ENCODE results near the gene SRRM5.

The SRRM5 gene

DNA sequence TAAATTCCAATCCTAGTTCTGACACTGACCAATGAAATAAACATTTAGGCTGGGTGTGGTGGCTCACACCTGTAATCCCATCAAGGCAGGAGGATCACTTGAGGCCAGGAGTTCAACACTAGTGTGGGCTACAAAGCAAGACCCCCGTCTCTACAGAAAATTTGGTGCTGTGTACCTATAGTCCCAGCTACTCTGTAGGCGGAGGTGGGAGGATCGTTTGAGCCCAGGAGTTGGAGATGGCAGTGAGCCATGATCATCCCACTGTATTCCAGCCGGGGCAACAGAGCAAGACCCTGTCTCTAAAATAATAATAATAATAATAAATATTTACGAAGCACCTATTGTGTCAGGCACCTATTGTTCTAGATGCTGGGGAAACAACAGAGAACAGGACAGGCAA, 22.6 kb upstream of the SRRM5 start:
- Histone ChIP-seq H3K9me3 (ENCODE audit: control insufficient read depth, low read length) (no peaks in the 10 kb centered on the region), H3K4me3 (ENCODE audit: low read depth, low read length) (no peak overlapping the region), H3K27me3 (ENCODE audit: control insufficient read depth, insufficient read depth, low read length) (no peaks in the 10 kb centered on the region), H3K9ac (no peak overlapping the region), H3K4me1 (peaks cover 17% of the 10 kb centered on the region), H3K79me2 (peaks cover 7% of the 10 kb centered on the region), H3K27ac (no peak overlapping the region), H2AFZ (no peak overlapping the region), H3K4me2 (ENCODE audit: low read length) (no peak overlapping the region), H3K36me3 (ENCODE audit: control insufficient read depth, insufficient read depth, low read length) (no peaks in the 10 kb centered on the region)
- TF ChIP-seq CTCF (IDR thresholded peaks at IDR 0.05), result no peak

DNA sequence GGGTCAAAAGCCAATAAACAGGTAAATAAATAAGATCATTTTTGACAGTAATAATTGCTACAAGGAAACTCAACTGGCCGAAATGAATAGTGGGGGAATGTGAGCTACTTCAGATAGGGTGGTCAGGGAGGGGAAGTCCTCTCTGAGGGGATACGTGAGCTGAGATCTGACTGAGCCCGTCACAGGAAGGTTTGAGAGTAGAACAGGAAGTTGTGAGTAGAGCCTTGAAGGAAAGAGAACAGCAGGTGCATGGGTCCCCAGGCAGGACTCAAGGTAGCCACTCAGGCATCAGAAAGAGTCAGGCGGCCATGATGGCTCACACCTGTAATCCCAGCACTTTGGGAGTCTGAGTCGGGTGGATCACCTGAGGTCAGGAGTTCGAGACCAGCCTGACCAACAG, 22.2 kb upstream of the SRRM5 start:
- H3K9me3 ChIP-seq (ENCODE audit: control insufficient read depth, low read length), result no peaks in the 10 kb centered on the region
- H3K79me2 ChIP-seq, result peaks cover 8% of the 10 kb centered on the region
- no peak overlapping the region for H3K4me3 ChIP-seq (ENCODE audit: low read depth, low read length)
- no peaks in the 10 kb centered on the region for H3K27me3 ChIP-seq (ENCODE audit: control insufficient read depth, insufficient read depth, low read length)
- peaks cover 17% of the 10 kb centered on the region for H3K4me1 ChIP-seq
- no peak overlapping the region for H3K4me2 ChIP-seq (ENCODE audit: low read length)
- H2AFZ ChIP-seq, result no peak overlapping the region
- no peaks in the 10 kb centered on the region for H3K36me3 ChIP-seq (ENCODE audit: control insufficient read depth, insufficient read depth, low read length)
- no peak for TF ChIP-seq CTCF (IDR thresholded peaks at IDR 0.05)
- H3K9ac ChIP-seq, result no peak overlapping the region
- H3K27ac ChIP-seq, result no peak overlapping the region

DNA sequence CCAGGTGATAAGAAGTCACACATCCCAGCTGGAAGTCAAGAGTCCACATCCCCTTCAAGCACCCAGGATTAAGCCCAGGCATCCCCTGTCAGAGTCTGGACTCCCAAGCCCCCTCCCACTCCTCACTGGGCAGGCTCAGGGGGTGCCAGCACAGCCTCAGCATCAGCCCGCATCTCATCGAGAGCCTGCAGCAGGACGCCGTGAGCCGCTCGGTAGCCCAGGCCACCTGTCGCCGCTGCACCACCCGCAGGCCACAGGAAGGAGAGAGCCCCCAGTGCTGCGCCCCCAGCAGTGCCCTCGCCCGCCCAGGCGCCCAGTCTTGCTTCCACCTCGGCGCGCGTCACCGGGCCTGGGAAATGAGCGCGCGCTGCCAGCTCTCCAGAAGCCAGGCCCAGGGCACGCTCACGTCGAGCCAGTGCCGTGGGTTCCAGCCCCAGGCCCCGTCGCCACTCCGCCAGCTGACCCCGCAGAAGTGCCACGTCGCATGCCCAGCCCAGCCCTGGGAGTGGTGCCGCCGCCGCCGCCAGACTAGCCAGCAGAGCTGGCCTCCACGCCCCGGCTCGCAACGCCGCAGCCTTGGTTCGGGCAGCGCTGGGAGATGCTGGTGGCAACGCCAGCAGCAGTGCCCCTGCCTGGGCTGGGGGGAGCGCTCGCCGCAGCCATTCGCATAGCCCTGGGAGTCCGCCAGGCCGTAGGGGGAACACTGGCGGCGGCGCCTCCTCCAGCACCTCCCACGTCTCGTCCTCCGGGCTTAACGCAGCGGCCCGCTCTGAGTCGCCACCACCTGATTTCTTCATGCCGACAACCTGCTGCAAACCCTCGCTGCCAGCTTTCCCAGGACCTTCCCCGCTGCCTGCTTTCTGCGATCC, 19.8 kb upstream of the SRRM5 start:
- Histone ChIP-seq H3K4me1 (peaks cover 6% of the 10 kb centered on the region), H2AFZ (no peak overlapping the region), H3K27me3 (ENCODE audit: control insufficient read depth, insufficient read depth, low read length) (no peaks in the 10 kb centered on the region), H3K79me2 (peaks cover 13% of the 10 kb centered on the region), H3K27ac (no peak overlapping the region), H3K9me3 (ENCODE audit: control insufficient read depth, low read length) (no peaks in the 10 kb centered on the region), H3K9ac (no peak overlapping the region), H3K36me3 (ENCODE audit: control insufficient read depth, insufficient read depth, low read length) (no peaks in the 10 kb centered on the region), H3K4me2 (ENCODE audit: low read length) (no peak overlapping the region), H3K4me3 (ENCODE audit: low read depth, low read length) (no peak overlapping the region)
- TF ChIP-seq CTCF (IDR thresholded peaks at IDR 0.05), result no peak

DNA sequence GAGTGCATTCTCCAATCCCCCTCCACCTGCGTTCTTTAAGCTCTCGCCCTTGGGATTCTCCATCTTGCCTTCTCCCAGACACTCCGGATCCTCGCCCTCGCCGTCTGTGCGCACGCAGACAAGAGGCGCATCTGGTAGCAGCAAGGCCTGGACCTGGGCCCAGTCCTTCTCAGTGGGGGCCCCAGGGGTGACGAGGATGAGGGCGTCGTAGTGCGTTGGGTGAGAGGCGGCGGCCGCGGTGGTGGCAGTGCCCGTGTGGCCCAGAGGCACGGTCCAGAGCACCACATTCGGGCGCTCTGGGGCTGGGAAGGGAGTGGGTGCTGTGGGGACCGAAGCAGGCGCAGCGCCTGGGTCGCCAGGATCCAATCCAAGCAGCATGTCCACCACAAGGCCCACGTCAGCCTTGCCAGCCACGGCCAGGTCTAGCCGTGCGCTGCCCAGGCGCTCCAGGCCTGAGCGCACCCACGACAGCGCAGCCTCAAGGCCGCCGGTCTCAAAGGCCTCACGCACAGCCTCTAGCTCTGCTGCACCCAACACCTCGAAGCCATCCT, 19.0 kb upstream of the SRRM5 start:
- Histone ChIP-seq H3K27me3 (ENCODE audit: control insufficient read depth, insufficient read depth, low read length) (no peaks in the 10 kb centered on the region), H3K27ac (no peak overlapping the region), H3K9ac (no peak overlapping the region), H2AFZ (no peak overlapping the region), H3K36me3 (ENCODE audit: control insufficient read depth, insufficient read depth, low read length) (no peaks in the 10 kb centered on the region), H3K9me3 (ENCODE audit: control insufficient read depth, low read length) (no peaks in the 10 kb centered on the region), H3K79me2 (peaks cover 17% of the 10 kb centered on the region), H3K4me3 (ENCODE audit: low read depth, low read length) (no peak overlapping the region), H3K4me2 (ENCODE audit: low read length) (no peak overlapping the region), H3K4me1 (peaks cover 12% of the 10 kb centered on the region)
- TF ChIP-seq CTCF (IDR thresholded peaks at IDR 0.05), result no peak

Data from parathyroid adenoma (tissue), 2 donors.